ENCODE measurements around the gene TERT.
"Not testable (repeated sequence)": the region's sequence is repeated elsewhere in the genome, so short reads cannot be mapped to it uniquely, and the experiment has no call there.

The TERT gene

GRCh38 chr5:1285883-1286291, 9.0 kb downstream of the TERT start:
- TF ChIP-seq TAF1 (IDR thresholded peaks at IDR 0.05; ENCODE audit: low read depth, low read length), result no peak
- TF ChIP-seq PAX5 (IDR thresholded peaks at IDR 0.05; ENCODE audit: insufficient read depth, low read length, severe bottlenecking), result no peak
- no peak for TF ChIP-seq POU2F2 (IDR thresholded peaks at IDR 0.05; ENCODE audit: low read depth, low read length)
- TF ChIP-seq POLR2A (IDR thresholded peaks at IDR 0.05; ENCODE audit: low read depth, low read length), result no peak
- TF ChIP-seq SPI1 (IDR thresholded peaks at IDR 0.05; ENCODE audit: low read depth, low read length), result no peak
- TF ChIP-seq POLR2AphosphoS5 (IDR thresholded peaks at IDR 0.05; ENCODE audit: low read depth, low read length), result no peak
- FAIRE-seq (no peak), DNase-seq (ENCODE audit: insufficient read length, low spot score) (no peak)

- FAIRE-seq, result no peak
- DNase-seq (ENCODE audit: insufficient read length, low spot score), result no peak
- TF ChIP-seq PAX5 (IDR thresholded peaks at IDR 0.05; ENCODE audit: insufficient read depth, low read length, severe bottlenecking) (no peak), POLR2AphosphoS5 (IDR thresholded peaks at IDR 0.05; ENCODE audit: low read depth, low read length) (no peak), TAF1 (IDR thresholded peaks at IDR 0.05; ENCODE audit: low read depth, low read length) (no peak), POU2F2 (IDR thresholded peaks at IDR 0.05; ENCODE audit: low read depth, low read length) (no peak), POLR2A (IDR thresholded peaks at IDR 0.05; ENCODE audit: low read depth, low read length) (no peak), SPI1 (IDR thresholded peaks at IDR 0.05; ENCODE audit: low read depth, low read length) (no peak)
Measured at GRCh38 chr5:1285141-1285540, 9.7 kb downstream of the TERT start.

DNA sequence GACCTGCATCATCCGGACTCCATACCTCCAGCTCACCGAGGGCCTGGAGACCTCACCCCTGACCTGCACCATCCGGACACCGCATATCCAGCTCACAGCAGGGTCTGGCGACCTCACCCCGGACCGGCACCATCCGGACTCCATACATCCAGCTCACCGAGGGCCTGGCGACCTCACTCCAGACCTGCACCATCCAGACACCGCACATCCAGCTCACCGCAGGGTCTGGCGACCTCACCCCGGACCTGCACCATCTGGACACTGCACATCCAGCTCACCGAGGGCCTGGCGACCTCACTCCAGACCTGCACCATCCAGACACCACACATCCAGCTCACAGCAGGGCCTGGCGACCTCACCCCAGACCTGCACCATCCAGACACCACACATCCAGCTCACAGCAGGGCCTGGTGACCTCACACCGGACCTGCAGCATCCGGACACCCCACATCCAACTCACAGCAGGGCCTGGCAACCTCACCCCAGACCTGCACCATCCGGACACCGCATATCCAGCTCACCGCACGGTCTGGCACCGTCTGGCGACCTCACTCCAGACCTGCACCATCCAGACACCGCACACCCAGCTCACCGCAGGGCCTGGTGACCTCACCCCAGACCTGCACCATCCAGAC, 10.4 kb downstream of the TERT start:
- not testable (repeated sequence) for FAIRE-seq; DNase-seq (ENCODE audit: insufficient read length, low spot score)

GRCh38 chr5:1283729-1284041, 11.2 kb downstream of the TERT start:
- not testable (repeated sequence) for FAIRE-seq; DNase-seq (ENCODE audit: insufficient read length, low spot score)

DNA sequence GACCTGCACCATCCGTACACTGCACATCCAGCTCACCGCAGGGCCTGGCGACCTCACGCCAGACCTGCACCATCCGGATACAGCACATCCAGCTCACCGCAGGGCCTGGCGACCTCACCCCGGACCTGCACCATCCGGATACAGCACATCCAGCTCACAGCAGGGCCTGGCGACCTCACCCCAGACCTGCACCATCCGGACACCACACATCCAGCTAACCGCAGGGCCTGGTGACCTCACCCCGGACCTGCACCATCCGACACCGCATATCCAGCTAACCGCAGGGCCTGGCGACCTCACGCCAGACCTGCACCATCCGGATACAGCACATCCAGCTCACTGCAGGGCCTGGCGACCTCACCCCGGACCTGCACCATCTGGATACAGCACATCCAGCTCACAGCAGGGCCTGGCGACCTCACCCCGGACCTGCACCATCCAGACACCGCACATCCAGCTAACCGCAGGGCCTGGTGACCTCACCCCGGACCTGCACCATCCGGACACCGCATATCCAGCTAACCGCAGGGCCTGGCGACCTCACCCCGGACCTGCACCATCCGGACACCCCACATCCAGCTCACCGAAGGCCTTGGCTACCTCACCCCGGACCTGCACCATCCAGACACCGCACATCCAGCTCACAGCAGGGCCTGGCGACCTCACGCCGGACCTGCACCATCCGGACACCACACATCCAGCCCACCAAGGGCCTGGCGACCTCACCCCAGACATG, 11.7 kb downstream of the TERT start:
- not testable (repeated sequence) for DNase-seq (ENCODE audit: insufficient read length, low spot score); FAIRE-seq

DNA sequence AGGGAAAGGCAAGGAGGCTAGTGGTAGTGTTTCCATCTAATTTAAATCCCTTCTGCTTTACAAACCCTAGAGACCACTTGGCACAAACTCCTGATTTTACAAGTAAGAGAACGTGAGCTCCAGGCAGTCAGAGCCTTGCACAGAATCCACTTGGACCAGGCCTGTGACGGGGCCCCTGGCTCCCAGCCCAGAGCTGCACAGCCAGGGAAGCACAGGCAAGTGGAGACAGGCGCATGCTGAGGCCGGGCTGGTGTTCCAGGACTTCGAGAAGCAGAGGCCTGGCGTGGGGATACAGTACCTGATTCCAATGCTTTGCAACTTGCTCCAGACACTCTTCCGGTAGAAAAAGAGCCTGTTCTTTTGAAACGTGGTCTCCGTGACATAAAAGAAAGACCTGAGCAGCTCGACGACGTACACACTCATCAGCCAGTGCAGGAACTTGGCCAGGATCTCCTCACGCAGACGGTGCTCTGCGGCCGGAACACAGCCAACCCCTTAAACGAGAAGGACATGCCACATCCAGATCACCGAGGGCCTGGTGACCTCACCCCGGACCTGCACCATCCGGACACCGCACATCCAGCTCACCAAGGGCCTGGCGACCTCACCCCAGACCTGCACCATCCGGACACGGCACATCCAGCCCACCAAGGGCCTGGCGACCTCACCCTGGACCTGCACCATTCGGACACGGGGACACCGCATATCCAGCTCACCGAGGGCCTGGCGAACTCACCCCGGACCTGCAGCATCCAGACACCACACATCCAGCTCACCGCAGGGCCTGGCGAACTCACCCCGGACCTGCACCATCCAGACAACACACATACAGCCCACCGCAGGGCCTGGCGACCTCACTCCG, 12.5 kb downstream of the TERT start:
- DNase-seq (ENCODE audit: insufficient read length, low spot score) (no peak), FAIRE-seq (no peak)
- no peak for TF ChIP-seq POLR2AphosphoS5 (IDR thresholded peaks at IDR 0.05; ENCODE audit: low read depth, low read length)
- no peak for TF ChIP-seq PAX5 (IDR thresholded peaks at IDR 0.05; ENCODE audit: insufficient read depth, low read length, severe bottlenecking)
- no peak for TF ChIP-seq TAF1 (IDR thresholded peaks at IDR 0.05; ENCODE audit: low read depth, low read length)
- TF ChIP-seq POU2F2 (IDR thresholded peaks at IDR 0.05; ENCODE audit: low read depth, low read length), result no peak
- TF ChIP-seq POLR2A (IDR thresholded peaks at IDR 0.05; ENCODE audit: low read depth, low read length), result no peak
- TF ChIP-seq SPI1 (IDR thresholded peaks at IDR 0.05; ENCODE audit: low read depth, low read length), result no peak

GRCh38 chr5:1281038-1281882, 13.6 kb downstream of the TERT start:
- FAIRE-seq, result no peak
- no peak for TF ChIP-seq POU2F2 (IDR thresholded peaks at IDR 0.05; ENCODE audit: low read depth, low read length)
- TF ChIP-seq POLR2A (IDR thresholded peaks at IDR 0.05; ENCODE audit: low read depth, low read length), result no peak
- TF ChIP-seq SPI1 (IDR thresholded peaks at IDR 0.05; ENCODE audit: low read depth, low read length), result no peak
- TF ChIP-seq POLR2AphosphoS5 (IDR thresholded peaks at IDR 0.05; ENCODE audit: low read depth, low read length), result no peak
- TF ChIP-seq PAX5 (IDR thresholded peaks at IDR 0.05; ENCODE audit: insufficient read depth, low read length, severe bottlenecking), result no peak
- no peak for TF ChIP-seq TAF1 (IDR thresholded peaks at IDR 0.05; ENCODE audit: low read depth, low read length)
- no peak for DNase-seq (ENCODE audit: insufficient read length, low spot score)

GRCh38 chr5:1280177-1281037, 14.5 kb downstream of the TERT start:
- no peak for FAIRE-seq
- no peak for DNase-seq (ENCODE audit: insufficient read length, low spot score)
- TF ChIP-seq POU2F2 (IDR thresholded peaks at IDR 0.05; ENCODE audit: low read depth, low read length) (no peak), PAX5 (IDR thresholded peaks at IDR 0.05; ENCODE audit: insufficient read depth, low read length, severe bottlenecking) (no peak), SPI1 (IDR thresholded peaks at IDR 0.05; ENCODE audit: low read depth, low read length) (no peak), TAF1 (IDR thresholded peaks at IDR 0.05; ENCODE audit: low read depth, low read length) (no peak), POLR2A (IDR thresholded peaks at IDR 0.05; ENCODE audit: low read depth, low read length) (no peak), POLR2AphosphoS5 (IDR thresholded peaks at IDR 0.05; ENCODE audit: low read depth, low read length) (no peak)
